DOHH2 (cell line): ENCODE data around the gene WNK1.

Experiments
- H3F3A ChIP-seq: fragments of 200-600 bp; sonication (generic), shearing (Covaris generic); 2 replicates; pipeline ENCODE4 v1.6.0; 2016; ENCODE audit warnings: antibody characterized with exemption, mild to moderate bottlenecking; ENCODE audit not compliant: control insufficient read depth, insufficient read depth
- H3K27ac ChIP-seq: fragments of 200-600 bp; sonication (generic); 2 replicates; pipeline ENCODE4 v1.5.1; 2014; ENCODE audit warnings: low read depth, mild to moderate bottlenecking, low read length, moderate library complexity
- H3K27me3 ChIP-seq: fragments of 200-600 bp; sonication (generic); 2 replicates; pipeline ENCODE4 v1.6.1; 2014; ENCODE audit warnings: mild to moderate bottlenecking, low read length, mixed read lengths; ENCODE audit not compliant: control insufficient read depth
- H3K36me3 ChIP-seq: fragments of 200-600 bp; sonication (generic); 2 replicates; pipeline ENCODE4 v1.6.1; 2014; ENCODE audit warnings: mild to moderate bottlenecking, low read length, moderate library complexity, mixed read lengths; ENCODE audit not compliant: control insufficient read depth
- H3K4me1 ChIP-seq: fragments of 200-600 bp; sonication (generic); 2 replicates; pipeline ENCODE4 v1.6.1; 2014; ENCODE audit warnings: mild to moderate bottlenecking, low read length, mixed read lengths; ENCODE audit not compliant: control insufficient read depth
- H3K4me2 ChIP-seq: fragments of 200-600 bp; sonication (generic); 2 replicates; pipeline ENCODE4 v1.6.0; 2014; ENCODE audit warnings: mild to moderate bottlenecking, low read length, moderate library complexity
- H3K4me3 ChIP-seq: fragments of 200-600 bp; sonication (generic); 2 replicates; pipeline ENCODE4 v1.5.1; 2014; ENCODE audit warnings: mild to moderate bottlenecking, low read length, mixed read lengths
- H3K79me2 ChIP-seq: fragments of 200-600 bp; sonication (generic); 2 replicates; pipeline ENCODE4 v1.6.1; 2014; ENCODE audit warnings: mild to moderate bottlenecking, low read length, mixed read lengths; ENCODE audit not compliant: control insufficient read depth
- H3K9me2 ChIP-seq: fragments of 200-600 bp; sonication (generic); replicated peaks from 2 replicates; pipeline ENCODE4 v1.6.1; 2014; ENCODE audit warnings: mild to moderate bottlenecking, low read length, mixed read lengths; ENCODE audit not compliant: control insufficient read depth
- H3K9me3 ChIP-seq: fragments of 200-600 bp; sonication (generic); 2 replicates; pipeline ENCODE4 v1.6.1; 2014; ENCODE audit warnings: antibody characterized with exemption, low read length, mixed read lengths; ENCODE audit not compliant: control insufficient read depth, insufficient read depth
- H4K20me1 ChIP-seq: fragments of 200-600 bp; sonication (generic); 2 replicates; pipeline ENCODE4 v1.6.0; 2014; ENCODE audit warnings: low read depth, mild to moderate bottlenecking, antibody characterized with exemption, low read length, moderate library complexity; ENCODE audit not compliant: control insufficient read depth, insufficient read depth
- CTCF ChIP-seq: fragments of 200-600 bp; sonication (generic); IDR thresholded peaks from one replicate; pipeline ENCODE4 v1.5.1; 2014; ENCODE audit warnings: antibody characterized with exemption, mild to moderate bottlenecking, low read depth, low read length; ENCODE audit not compliant: poor library complexity, severe bottlenecking
- EZH2phosphoT487 ChIP-seq: fragments of 200-600 bp; sonication (generic); IDR thresholded peaks from 2 replicates; pipeline ENCODE4 v1.6.1; 2017; ENCODE audit warnings: borderline replicate concordance, mild to moderate bottlenecking, antibody characterized with exemption, low read length, moderate library complexity, mixed read lengths

WNK1 gene

GRCh38 chr12:944211-944610, 191.8 kb downstream of the WNK1 start:
- no peaks in the 10 kb centered on the region for H4K20me1 ChIP-seq
- no peak overlapping the region for H3K4me2 ChIP-seq
- no peaks in the 10 kb centered on the region for H3K9me2 ChIP-seq
- no peak overlapping the region for H3K4me3 ChIP-seq
- TF ChIP-seq CTCF, result no peak
- TF ChIP-seq EZH2phosphoT487, result no peak
- H3K4me1 ChIP-seq, result peaks cover 24% of the 10 kb centered on the region
- H3K9me3 ChIP-seq, result no peaks in the 10 kb centered on the region
- H3F3A ChIP-seq, result peaks cover 2% of the 10 kb centered on the region; the same call in 1 of the 2 replicates
- no peak overlapping the region for H3K27ac ChIP-seq
- H3K36me3 ChIP-seq, result peaks cover 52% of the 10 kb centered on the region
- H3K27me3 ChIP-seq, result no peaks in the 10 kb centered on the region
- peaks cover 96% of the 10 kb centered on the region for H3K79me2 ChIP-seq

- H3K4me3 ChIP-seq, result no peak overlapping the region
- no peak for TF ChIP-seq EZH2phosphoT487
- TF ChIP-seq CTCF, result no peak
- H4K20me1 ChIP-seq, result no peaks in the 10 kb centered on the region
- H3K4me1 ChIP-seq, result peaks cover 29% of the 10 kb centered on the region
- peaks cover 78% of the 10 kb centered on the region for H3K79me2 ChIP-seq
- H3K4me2 ChIP-seq, result peak overlapping the region; percentile 50
- H3F3A ChIP-seq, result peaks cover 5% of the 10 kb centered on the region
- H3K36me3 ChIP-seq, result peaks cover 40% of the 10 kb centered on the region
- no peaks in the 10 kb centered on the region for H3K27me3 ChIP-seq
- no peak overlapping the region for H3K27ac ChIP-seq
- no peaks in the 10 kb centered on the region for H3K9me3 ChIP-seq
- H3K9me2 ChIP-seq, result no peaks in the 10 kb centered on the region
Observed at GRCh38 chr12:946212-946611, 193.8 kb downstream of the WNK1 start.

GRCh38 chr12:946631-947030, 194.3 kb downstream of the WNK1 start:
- TF ChIP-seq CTCF (no peak), EZH2phosphoT487 (no peak)
- H3K4me3 ChIP-seq, result peak overlapping the region; percentile 40; the same call in 1 of the 2 replicates
- H3K27me3 ChIP-seq, result no peaks in the 10 kb centered on the region
- peaks cover 9% of the 10 kb centered on the region for H3F3A ChIP-seq
- peak overlapping the region; percentile 50 for H3K4me2 ChIP-seq
- H4K20me1 ChIP-seq, result no peaks in the 10 kb centered on the region
- no peaks in the 10 kb centered on the region for H3K9me3 ChIP-seq
- H3K79me2 ChIP-seq, result peaks cover 77% of the 10 kb centered on the region
- peaks cover 29% of the 10 kb centered on the region for H3K4me1 ChIP-seq
- no peak overlapping the region for H3K27ac ChIP-seq
- no peaks in the 10 kb centered on the region for H3K9me2 ChIP-seq
- H3K36me3 ChIP-seq, result peaks cover 40% of the 10 kb centered on the region

GRCh38 chr12:948238-948637, 195.9 kb downstream of the WNK1 start:
- Histone ChIP-seq H3K36me3 (peaks cover 27% of the 10 kb centered on the region), H3K9me3 (no peaks in the 10 kb centered on the region), H3K9me2 (no peaks in the 10 kb centered on the region), H3K27me3 (no peaks in the 10 kb centered on the region), H3K27ac (peak overlapping the region; percentile 86; the same call in 1 of the 2 replicates), H3K4me2 (peak overlapping the region; percentile 53), H4K20me1 (no peaks in the 10 kb centered on the region), H3F3A (peaks cover 9% of the 10 kb centered on the region), H3K4me3 (peak overlapping the region; percentile 86), H3K79me2 (peaks cover 61% of the 10 kb centered on the region), H3K4me1 (peaks cover 40% of the 10 kb centered on the region)
- TF ChIP-seq EZH2phosphoT487 (no peak), CTCF (no peak)
